Measurements from ENCODE around the gene TPCN2.
A peak's percentile ranks its signal among the peaks of the same experiment; 100 is the strongest.
"Not testable (repeated sequence)": the region's sequence is repeated elsewhere in the genome, so short reads cannot be mapped to it uniquely, and the experiment has no call there.

The TPCN2 gene

DNA sequence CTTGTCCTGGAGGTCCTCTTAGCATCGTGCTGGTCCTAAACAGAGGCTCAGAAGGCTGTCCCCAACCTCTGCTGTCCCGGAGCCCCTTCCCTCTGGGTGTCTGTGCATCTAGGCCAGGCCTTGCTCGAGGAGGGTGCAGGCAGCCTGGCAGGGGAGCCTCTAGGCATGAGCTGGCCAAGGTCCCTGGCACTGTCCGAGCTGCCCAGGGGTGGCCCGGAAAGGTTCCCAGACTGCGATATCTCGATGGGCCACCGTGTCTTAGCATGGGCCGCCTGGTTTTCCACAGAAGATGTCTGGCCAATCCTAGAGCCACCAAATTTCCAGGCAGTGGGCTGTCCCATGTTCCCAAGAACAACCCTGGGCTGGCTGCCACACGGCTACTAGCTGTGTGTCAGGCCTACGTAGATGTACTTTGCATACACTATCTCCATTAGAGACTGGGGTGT, 82.4 kb downstream of the TPCN2 start:
- DNase-seq: no peak

DNA sequence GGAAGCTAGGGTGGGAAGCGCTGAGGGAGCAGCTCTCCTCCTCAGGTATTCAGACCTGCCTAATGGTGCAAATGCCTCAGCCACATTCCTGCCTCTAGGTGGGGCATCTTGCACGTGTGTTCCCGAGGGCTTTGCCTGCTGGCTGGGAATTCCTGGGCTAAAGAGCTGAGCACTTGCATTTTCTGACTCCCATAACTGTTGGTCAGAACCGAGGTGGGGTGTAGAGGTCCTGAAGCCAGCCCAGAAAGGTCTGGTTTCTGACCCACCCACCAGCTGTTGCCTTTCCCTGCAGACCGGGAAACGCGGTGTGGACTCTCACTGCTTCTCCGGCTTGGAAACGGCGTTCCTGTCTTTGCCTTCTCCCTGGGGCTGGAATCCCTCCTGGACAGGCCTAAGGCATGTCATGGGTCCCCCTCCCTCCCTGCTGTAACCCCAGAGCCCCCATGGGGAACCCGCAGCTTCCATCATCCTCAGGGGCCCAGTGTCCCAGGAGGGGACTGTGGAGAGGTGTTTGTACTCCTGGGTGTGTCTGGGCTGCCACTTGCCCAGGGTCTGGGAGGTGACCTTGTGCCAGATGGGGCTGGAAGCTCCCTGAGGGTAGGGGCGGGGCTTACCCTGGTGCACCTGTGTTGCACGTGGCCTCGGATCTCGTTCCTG, 83.0 kb downstream of the TPCN2 start:
- DNase-seq: no peak

DNA sequence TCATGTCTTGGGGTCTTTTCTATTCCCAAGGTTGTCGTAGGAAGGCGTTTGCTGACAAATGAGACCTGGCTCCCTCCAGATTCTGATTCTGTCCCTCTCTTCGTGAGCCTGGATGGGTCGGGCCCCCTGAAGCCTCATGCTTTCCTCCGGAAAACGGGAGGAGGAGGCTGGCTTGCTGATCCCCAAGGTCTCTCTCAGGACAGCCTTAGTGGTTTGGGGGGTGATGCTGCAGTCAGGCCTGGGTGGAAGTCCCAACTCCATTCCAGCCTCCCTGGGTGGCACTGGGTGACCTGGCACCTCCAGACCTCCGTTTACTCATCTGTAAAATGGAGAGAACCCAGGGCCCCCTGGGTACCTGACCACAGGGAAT, 83.6 kb downstream of the TPCN2 start:
- no peak for DNase-seq

DNA sequence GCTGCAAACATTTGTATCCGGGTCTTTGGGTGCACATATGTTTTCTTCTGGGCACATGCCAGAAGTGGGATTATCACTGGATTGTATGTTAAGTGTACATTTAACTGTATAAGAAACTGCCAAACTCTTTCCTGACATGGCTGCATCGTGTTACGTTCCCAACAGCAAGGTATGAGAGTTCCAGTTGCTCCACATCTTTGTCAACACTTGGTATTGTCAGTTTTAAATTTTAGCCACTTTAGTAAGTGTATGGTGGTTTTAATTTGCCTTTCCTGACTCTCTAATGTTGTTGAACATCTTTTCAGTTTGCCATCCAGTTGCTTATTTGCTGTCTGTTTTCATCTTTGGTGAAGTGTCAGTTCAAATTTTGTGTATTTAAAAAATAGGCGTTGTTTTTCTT, 84.5 kb downstream of the TPCN2 start:
- DNase-seq: no peak

DNA sequence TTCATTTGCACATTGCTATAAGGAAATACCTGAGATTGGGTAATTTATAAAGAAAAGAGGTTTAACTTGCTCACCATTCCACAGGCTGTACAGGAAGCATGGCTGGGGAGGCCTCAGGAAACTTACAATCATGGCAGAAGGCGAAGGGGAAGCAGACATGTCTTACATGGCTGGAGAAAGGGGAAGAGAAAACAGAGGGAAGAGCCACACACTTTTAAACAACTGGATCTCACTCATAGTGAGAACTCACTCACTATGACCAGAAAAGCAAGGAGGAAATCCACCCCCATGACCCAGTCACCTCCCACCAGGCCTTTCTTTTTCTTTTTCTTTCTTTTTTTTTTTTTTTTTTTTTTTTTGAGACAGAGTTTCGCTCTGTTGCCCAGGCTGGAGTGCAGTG, 85.5 kb downstream of the TPCN2 start:
- peak in 1 of 2 experiments; percentile 9 for DNase-seq

DNA sequence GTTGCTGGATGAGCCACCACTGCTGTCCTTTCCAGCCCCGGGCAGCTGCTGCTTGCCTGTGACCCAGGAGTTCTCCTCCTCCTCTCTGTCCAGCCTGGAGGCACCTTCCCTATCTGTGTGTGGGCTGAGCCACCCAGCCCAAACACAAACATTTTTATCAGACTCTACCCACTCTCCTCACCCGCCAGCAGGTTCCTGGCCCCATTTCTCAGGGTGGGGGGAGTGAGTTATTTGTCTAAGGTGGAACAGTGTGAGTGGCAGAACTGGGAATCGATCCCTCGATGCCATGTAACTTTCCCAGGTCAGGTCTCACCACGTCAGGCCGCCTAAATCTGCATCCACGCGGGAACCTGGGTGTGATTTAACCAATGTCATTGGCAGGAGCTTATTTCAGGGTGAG, 86.2 kb downstream of the TPCN2 start:
- DNase-seq: no peak

DNA sequence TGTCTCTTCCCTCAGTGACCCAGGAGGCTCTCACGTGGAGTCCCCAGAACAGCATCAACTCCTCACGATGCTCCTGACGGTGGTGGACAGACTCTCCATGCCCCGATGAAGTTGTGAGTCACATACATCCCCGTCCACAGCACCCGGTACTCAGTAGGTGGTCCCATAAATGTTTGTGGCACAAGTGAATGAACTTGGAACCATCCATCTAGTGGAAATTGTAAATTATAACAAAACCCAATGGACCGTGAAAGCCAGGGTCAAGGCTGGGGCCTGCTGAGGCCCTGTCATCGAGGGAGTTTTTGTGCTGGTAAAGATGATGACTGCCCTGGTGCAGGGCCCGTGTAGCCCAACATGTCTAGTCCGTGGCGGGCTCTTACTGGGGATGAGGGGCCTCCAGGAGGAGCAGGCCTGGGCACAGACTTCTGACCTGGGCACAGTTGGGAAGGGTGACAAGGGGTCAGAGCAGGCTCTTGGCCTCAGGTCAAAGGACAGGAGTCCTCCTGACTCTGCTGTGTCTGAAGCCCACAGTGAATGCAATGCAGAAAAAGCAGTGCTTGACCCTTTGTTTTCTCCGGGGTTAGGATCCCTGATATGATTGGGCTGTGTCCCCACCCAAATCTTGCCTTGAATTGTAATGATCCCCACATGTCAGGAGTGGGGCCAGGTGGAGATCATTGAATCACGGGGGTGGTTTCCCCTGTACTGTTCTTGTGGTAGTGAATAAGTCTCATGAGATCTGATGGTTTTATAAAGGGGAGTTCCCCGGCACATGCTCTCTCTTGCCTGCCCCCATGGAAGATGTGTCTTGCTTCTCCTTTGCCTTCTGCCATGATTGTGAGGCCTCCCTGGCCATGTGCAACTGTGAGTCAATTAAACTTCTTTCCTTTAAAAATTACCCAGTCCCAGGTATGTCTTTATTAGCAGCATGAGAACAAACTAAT, 87.0 kb downstream of the TPCN2 start:
- no peak for DNase-seq

DNA sequence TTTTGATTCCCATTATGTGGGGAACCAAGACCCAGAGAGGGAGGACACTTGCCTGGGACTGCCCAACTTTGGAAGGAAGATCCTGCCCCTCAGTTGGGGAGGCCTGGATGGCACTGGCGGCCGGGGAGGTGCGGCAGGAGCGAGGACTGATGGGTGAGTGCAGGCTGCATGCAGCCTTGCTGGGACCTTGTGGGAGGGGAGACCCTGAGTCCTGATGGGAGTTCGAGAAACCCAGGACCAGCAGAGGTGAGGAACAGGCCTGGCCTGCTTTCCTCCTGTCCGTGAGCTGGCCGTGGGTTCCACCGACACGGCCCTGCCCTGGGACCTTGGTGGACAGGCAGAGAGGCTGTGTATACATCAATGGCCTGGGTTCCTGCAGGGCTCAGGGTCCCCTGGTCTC, 87.7 kb downstream of the TPCN2 start:
- DNase-seq: no peak

DNA sequence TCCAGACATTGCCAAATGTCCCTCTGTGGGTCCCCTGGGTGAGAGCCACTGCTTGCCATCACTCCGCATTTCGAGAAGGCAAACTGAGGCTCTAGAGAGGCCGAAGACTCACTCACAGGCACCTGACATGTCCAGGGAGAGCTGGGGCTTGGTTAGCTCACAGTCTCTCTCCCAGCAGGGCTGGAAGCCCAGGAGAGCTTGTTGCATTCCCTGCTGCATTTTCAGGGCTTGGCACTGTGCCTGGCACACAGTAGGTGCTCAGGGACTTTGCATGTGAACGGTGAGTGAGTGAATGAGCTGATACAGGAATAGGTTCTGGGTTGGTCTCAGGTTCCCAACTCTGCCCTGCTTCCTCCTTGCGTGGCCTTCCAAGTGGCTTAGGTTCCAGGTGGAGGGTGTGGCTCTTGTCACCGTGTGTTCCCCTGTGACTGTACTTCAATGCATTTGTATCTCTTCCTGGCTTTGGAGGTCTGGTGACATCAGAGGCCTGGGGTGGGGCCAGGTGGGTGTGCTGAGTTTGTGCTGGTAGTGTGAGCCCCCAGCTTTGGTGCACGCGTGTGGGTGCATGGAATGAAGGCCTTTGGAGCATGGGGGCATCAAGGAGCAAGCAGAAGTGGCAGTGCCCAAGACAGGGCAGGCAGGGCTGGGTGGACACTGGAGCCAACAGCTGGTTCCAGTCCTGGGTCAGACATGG, 88.6 kb downstream of the TPCN2 start:
- no peak for DNase-seq

DNA sequence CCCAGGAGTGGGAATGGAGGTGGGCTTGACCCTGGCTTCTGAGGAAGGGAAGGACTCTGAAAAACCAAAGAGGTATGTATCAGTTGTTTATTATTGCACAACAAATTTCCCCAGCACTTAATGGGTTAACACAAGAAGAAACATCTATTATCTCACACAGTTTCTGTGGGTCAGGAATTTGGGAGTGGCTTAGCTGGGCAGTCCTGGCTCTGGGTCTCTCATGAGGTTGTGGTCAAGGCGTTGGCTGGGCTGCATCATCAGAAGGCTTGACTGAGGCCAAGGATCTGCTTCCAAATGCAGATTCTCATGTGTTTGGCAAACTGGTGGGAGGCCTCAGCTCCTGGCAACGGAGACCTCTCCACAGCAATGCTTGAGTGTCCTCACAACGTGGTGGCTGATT, 89.5 kb downstream of the TPCN2 start:
- DNase-seq: no peak

DNA sequence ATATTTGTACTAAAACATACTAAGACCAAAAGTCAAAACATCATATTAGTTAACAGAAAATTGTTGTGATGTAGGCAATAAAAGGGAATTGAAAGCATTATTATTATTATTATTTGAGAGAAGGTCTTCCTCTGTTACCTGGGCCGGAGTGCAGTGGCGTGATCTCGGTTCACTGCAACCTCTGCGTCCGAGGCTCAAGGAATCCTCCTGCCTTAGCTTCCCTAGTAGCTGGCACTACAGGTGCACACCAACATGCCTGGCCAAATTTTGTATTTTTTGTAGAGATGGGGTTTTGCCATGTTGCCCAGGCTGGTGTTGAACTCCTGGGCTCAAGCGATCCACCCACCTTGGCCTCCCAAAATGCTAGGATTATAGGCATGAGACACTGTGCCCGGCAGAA, 91.4 kb downstream of the TPCN2 start:
- DNase-seq: not testable (repeated sequence)

DNA sequence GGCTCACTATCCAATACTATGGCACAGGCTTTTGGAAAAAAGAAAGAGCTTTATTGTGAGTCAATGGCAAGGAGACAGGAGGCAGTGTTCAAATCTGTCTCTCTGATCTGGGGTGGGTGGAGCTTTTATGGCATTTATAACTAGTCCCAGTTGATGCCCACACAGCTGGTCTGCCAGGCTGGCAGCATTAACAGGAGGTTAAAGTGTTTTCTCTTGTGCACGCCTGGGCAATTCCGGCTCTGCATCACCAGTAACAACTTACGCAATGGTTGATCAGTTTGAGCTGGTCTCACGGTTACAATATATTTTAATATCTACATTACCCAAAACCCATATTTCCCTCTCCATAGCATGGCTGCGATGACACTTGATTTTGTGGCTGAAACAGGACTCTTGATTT, 91.9 kb downstream of the TPCN2 start:
- DNase-seq: no peak

DNA sequence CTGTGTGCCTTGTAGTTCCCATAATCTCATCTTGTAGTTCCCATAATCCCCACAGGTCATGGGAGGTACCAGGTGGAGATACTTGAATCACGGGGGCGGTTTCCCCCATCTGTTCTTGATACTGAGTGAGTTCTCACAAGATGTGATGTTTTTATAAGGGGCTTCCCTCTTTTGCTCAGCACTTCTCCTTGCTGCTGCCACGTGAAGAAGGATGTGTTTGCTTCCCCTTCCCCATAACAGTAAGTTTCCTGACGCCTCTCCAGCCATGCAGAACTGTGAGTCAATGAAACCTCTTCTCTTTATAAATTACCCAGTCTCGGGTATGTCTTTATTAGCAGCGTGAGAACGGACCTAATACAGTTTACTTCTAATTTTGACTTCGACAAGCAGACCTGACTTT, 93.0 kb downstream of the TPCN2 start:
- peak; percentile 44 to 55 for DNase-seq

DNA sequence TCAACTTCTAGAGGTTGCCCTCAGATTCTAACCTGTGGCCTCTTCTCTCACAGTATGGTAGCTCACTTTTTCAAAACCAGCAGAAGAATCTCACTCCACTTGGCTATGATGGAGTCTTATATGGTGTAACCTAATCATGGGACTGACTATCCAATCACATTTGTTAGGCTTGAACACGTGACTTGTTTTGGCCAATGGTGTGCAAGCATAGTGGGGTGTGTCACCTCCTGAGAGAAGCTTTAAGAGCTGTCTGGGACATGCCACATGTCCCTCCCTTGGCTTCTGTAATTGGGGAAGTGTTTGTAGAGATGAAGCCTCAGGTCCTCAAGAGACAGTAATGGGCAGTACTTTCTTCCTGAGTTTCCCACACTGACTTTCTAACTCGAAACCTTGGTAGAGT, 94.2 kb downstream of the TPCN2 start:
- no peak for DNase-seq

DNA sequence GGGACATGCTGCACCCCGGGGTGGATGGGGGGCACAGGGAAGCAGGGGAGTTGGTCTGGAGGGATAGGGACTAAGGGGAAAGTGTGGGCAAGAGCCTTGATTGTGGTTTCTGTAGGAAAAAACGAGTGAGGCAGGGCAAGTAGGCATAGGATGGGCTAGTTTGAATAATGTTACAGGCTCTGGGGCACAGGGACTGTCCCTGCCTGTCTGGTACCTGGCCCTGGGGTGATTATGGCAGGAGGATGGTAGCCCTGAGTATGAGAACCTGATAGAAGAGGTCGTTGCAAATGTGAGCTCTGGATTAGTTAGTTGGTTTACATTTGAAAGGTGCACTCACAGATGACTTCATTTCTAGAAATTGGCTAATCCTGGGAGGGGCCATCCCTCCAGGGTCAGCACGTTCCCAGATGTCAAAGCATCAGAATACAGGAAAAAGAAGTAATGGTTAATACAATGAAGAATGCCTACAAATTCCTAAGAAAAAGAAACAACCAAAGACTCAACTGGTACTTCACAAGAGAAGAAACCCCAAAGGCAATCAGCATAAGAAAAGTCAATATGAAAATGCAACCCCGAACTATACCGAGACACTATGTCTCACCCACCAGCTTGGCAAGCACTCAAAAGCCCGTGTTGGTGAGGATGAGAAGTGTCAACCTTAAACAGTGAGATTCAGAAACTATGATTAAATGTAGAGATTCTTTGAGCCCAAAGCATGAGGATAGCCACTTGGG, 95.8 kb downstream of the TPCN2 start:
- DNase-seq: no peak

DNA sequence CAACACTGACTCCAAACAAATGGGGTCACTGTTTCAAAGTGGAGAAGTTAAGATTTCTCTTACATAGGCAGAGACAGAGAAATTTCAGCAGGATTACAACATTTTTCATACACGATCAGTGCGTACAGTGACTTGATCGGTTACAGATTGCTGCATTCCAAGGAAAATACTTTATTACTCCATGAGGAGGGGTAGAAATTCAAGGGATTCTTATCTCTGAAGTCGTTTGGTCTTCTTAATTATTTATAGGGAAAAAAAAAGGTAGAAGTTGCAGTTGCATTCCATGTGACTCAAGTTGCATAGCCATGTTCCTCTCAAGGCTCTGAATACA, 96.3 kb downstream of the TPCN2 start:
- DNase-seq: no peak

DNA sequence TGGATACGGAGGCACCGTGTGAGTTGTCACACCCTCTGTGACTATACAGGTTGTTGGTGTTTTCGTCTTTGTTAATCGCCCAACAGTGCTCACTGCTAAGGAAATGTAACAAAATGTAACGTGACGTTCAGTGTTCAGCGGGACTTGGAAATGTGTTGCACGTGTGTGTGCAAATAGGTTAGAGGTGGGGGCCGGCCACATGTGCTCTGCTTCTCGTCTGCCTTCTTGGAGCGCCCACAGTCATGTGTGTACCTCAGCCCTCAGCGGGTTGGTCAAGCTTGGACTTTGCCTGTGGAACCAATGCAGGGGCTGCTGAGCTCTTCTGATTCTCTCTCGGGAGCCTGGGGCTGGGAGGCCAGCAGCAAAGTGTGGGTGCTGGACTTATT, 99.6 kb downstream of the TPCN2 start:
- no peak for DNase-seq

DNA sequence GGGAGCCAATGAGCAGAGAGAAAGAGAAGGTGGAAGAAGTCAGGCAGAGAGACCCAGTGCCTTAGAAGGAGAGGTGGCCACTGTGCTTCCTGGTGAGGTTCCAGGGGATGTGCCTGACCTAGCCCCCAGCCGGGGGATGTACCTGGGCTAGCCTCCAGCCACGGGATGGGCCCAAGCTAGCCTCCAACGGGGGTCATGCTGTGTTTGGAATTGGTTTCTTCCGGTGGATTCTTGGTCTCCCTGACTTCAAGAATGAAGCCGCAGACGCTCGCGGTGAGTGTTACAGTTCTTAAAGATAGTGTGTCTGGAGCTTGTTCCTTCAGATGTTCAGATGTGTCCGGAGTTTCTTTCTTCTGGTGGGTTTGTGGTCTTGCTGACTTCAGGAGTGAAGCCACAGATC, 100.1 kb downstream of the TPCN2 start:
- DNase-seq: peak in 1 of 2 experiments; percentile 20

DNA sequence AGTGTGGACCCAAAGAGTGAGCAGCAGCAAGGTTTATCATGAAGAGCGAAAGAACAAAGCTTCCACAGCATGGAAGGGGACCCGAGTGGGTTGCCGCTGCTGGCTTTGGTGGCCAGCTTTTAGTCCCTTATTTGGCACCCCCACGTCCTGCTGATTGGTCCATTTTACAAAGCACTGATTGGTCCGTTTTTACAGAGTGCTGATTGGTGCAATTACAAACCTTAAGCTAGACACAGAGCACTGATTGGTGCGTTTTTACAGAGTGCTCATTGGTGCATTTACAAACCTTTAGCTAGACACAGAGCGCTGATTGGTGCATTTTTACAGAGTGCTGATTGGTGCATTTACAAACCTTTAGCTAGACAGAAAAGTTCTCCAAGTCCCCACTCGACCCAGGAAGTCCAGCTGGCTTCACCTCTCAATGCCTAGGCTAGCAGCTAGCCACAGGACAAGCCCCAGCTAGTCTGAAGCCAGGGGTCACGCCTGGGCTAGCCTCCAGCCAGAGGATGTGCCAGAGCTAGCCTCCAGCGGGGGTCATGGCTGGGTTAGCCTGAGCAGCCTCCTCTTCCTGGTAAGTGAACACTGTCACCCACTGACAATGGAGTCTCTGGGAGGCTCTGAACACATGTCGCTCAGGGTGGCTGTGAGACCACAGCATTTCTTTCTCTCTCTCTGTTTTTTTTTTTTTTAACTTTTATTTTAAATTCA, 100.8 kb downstream of the TPCN2 start:
- not testable (repeated sequence) for DNase-seq

DNA sequence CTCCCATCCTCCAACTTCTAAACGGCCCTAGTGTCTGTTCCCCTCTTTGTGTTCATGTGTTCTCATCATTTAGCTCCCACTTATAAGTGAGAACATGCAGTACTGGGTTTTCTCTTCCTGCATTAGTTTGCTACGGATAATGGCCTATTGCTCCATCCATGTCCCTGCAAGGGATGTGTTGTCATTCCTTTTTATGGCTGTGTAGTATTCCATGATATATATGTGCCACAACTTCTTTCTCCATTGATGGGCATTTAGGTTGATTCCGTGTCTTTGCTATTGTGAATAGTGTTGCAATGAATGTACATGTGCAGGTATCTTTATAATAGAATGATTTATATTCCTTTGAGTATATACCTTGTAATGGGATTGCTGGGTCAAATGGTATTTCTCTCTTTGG, 101.4 kb downstream of the TPCN2 start:
- no peak for DNase-seq

DNA sequence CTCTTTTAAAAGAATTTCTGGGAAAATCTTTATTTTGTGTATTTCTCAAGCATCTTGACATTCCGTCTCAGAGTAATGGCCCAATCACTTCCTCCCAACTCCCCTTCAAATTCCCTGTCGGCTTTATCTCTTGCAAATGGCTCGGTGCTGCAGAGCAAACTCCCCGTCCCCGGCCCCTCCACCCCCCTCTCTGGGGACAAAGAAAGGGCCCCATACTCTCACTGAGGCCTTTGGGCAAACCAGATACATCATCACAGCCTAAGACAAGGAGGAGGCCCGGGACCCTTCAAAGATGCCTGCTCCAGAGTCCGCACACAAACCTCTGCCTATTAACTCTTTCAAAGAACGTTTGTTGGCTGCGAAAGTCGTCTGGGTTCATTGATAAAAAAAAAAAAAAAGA, 103.1 kb downstream of the TPCN2 start:
- no peak for DNase-seq

DNA sequence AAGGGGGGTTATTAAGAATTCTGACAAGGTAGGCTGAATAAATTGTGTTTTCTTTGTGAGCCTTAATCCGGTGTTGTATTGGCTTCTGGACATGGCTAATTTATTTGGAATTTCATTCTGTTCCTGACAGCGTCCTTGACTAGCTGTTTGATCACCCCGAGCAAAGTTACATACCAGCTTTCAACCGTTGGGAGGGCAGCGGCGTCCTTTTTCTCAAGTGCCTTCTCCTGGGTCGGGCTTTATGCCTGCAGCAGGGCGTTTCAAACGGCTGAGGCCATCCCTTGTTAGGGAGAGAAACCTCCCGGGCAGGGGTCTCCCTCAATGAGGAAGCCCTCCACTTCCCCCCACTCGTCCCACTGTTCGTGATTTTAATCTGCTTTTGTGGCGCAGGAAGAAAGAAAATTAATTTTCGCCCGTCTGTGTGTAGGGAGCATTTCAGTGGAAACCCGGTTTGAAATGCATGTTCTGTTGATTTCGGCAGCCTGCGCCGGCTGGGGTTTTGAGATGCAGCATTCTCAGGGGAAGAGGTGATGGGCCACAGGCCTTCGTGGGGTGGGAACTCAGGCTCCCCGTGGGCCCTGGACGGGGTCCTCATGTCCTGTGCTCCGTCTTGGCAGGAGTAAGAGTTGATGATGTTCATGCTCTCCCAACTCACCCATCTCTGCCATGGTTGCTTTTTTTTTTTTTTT, 104.1 kb downstream of the TPCN2 start:
- DNase-seq: no peak
